Activated naive CD4-positive, alpha-beta T cell treated with anti-CD3 and anti-CD28 coated beads, Interleukin-2, amount 10 ng/mL, durations not matched to agents 7 days and 5 days (primary cell): ENCODE measurements around the gene ADPRM.
"Not testable (repeated sequence)": the region's sequence is repeated elsewhere in the genome, so short reads cannot be mapped to it uniquely, and the experiment has no call there.

Experiments
- CTCF ChIA-PET: fragments of 350-600 bp; sonication (Branson Sonifier 250); formaldehyde crosslinking; loops from one replicate; lab custom pipeline; 2021; ENCODE audit warnings: antibody characterized with exemption; lab: Charles Lee
- DNase-seq: peaks from one replicate; pipeline ENCODE4 v3.0.0-alpha.2; 2020
- H3K27ac Mint-ChIP-seq: one replicate; pipeline ENCODE4 v1.8.0; 2021; ENCODE audit warnings: mild to moderate bottlenecking, moderate library complexity, mixed read lengths
- H3K27me3 Mint-ChIP-seq: one replicate; pipeline ENCODE4 v1.8.0; 2021; ENCODE audit warnings: mild to moderate bottlenecking, mixed read lengths
- H3K36me3 Mint-ChIP-seq: one replicate; pipeline ENCODE4 v1.8.0; 2021; ENCODE audit warnings: mixed read lengths
- H3K4me1 Mint-ChIP-seq: one replicate; pipeline ENCODE4 v1.8.0; 2021; ENCODE audit warnings: mixed read lengths
- H3K4me3 Mint-ChIP-seq: one replicate; pipeline ENCODE4 v1.8.0; 2021; ENCODE audit warnings: mild to moderate bottlenecking, moderate library complexity, mixed read lengths
- H3K9me3 Mint-ChIP-seq: one replicate; pipeline ENCODE4 v1.8.0; 2021; ENCODE audit warnings: mixed read lengths

The ADPRM gene

GRCh38 chr17:10673312-10673711 lies 24.1 kb upstream of the ADPRM start:
- CTCF ChIA-PET: interaction anchor here (1.2 kb wide), 1 partner anchor 27 kb away, joined by 3 read pairs; no protein-coding TSS in a partner anchor
- Mint-ChIP-seq H3K36me3 (peaks cover 11% of the 10 kb centered on the region), H3K27ac (no peak overlapping the region), H3K4me3 (no peak overlapping the region), H3K4me1 (no peaks in the 10 kb centered on the region), H3K9me3 (no peaks in the 10 kb centered on the region), H3K27me3 (no peaks in the 10 kb centered on the region)
- DNase-seq: no peak

GRCh38 chr17:10674704-10675103 lies 22.7 kb upstream of the ADPRM start:
- H3K27ac Mint-ChIP-seq: no peak overlapping the region
- no peak for DNase-seq
- H3K36me3 Mint-ChIP-seq: peaks cover 19% of the 10 kb centered on the region
- CTCF ChIA-PET: interaction anchor here (1.9 kb wide), 1 partner anchor 9 kb away, joined by 7 read pairs; no protein-coding TSS in a partner anchor
- no peak overlapping the region for H3K4me3 Mint-ChIP-seq
- no peaks in the 10 kb centered on the region for H3K4me1 Mint-ChIP-seq
- no peaks in the 10 kb centered on the region for H3K27me3 Mint-ChIP-seq
- H3K9me3 Mint-ChIP-seq: no peaks in the 10 kb centered on the region

- no peak for DNase-seq
- CTCF ChIA-PET: interaction anchor here (2.3 kb wide), 1 partner anchor 36 kb away, joined by 9 read pairs; no protein-coding TSS in a partner anchor
- H3K4me1 Mint-ChIP-seq: no peaks in the 10 kb centered on the region
- H3K27me3 Mint-ChIP-seq: no peaks in the 10 kb centered on the region
- H3K4me3 Mint-ChIP-seq: no peak overlapping the region
- H3K36me3 Mint-ChIP-seq: peaks cover 62% of the 10 kb centered on the region
- H3K27ac Mint-ChIP-seq: no peak overlapping the region
- no peaks in the 10 kb centered on the region for H3K9me3 Mint-ChIP-seq
Observed at GRCh38 chr17:10681866-10682446, 15.4 kb upstream of the ADPRM start.

GRCh38 chr17:10683853-10684252 lies 13.5 kb upstream of the ADPRM start:
- H3K9me3 Mint-ChIP-seq: no peaks in the 10 kb centered on the region
- CTCF ChIA-PET: interaction anchor here (0.8 to 3.5 kb wide), 11 partner anchors 8 to 67 kb away, joined by 3 to 21 read pairs (median 3); no protein-coding TSS in a partner anchor
- DNase-seq: no peak
- no peak overlapping the region for H3K27ac Mint-ChIP-seq
- H3K4me3 Mint-ChIP-seq: no peak overlapping the region
- H3K27me3 Mint-ChIP-seq: no peaks in the 10 kb centered on the region
- H3K4me1 Mint-ChIP-seq: no peaks in the 10 kb centered on the region
- peaks cover 54% of the 10 kb centered on the region for H3K36me3 Mint-ChIP-seq

GRCh38 chr17:10687499-10687898 lies 9.9 kb upstream of the ADPRM start:
- H3K4me1 Mint-ChIP-seq: peaks cover 13% of the 10 kb centered on the region
- no peak for DNase-seq
- no peaks in the 10 kb centered on the region for H3K9me3 Mint-ChIP-seq
- no peak overlapping the region for H3K4me3 Mint-ChIP-seq
- peaks cover 58% of the 10 kb centered on the region for H3K36me3 Mint-ChIP-seq
- CTCF ChIA-PET: no interaction called here
- H3K27ac Mint-ChIP-seq: no peak overlapping the region
- no peaks in the 10 kb centered on the region for H3K27me3 Mint-ChIP-seq

- H3K4me1 Mint-ChIP-seq: peaks cover 56% of the 10 kb centered on the region
- H3K27ac Mint-ChIP-seq, H3K9me3 Mint-ChIP-seq, DNase-seq, H3K27me3 Mint-ChIP-seq: not testable (repeated sequence)
- peaks cover 45% of the 10 kb centered on the region for H3K36me3 Mint-ChIP-seq
- CTCF ChIA-PET: interaction anchor here (1.8 to 2.3 kb wide), 2 partner anchors 12 to 42 kb away, joined by 5 to 9 read pairs; no protein-coding TSS in a partner anchor
- peak overlapping the region; percentile 97 for H3K4me3 Mint-ChIP-seq
Observed at GRCh38 chr17:10695875-10696407, 1.5 kb upstream of the ADPRM start.

GRCh38 chr17:10698096-10698818 lies 863 bp downstream of the ADPRM start:
- H3K36me3 Mint-ChIP-seq: peaks cover 40% of the 10 kb centered on the region

GRCh38 chr17:10699856-10700255 lies 2.5 kb downstream of the ADPRM start:
- Mint-ChIP-seq H3K36me3 (peaks cover 34% of the 10 kb centered on the region), H3K27me3 (no peaks in the 10 kb centered on the region), H3K4me3 (peak overlapping the region; percentile 54), H3K4me1 (peaks cover 68% of the 10 kb centered on the region), H3K9me3 (no peaks in the 10 kb centered on the region), H3K27ac (peak overlapping the region; percentile 97)
- DNase-seq: peak; percentile 44
- CTCF ChIA-PET: interaction anchor here (1.2 kb wide), 1 partner anchor 37 kb away, joined by 4 read pairs; no protein-coding TSS in a partner anchor

More at GRCh38 chr17:10698096-10698818, 863 bp downstream of the ADPRM start:
- no peak for DNase-seq
- Mint-ChIP-seq H3K4me1 (peaks cover 67% of the 10 kb centered on the region), H3K4me3 (peak overlapping the region; percentile 97), H3K27me3 (no peaks in the 10 kb centered on the region), H3K9me3 (no peaks in the 10 kb centered on the region), H3K27ac (peak overlapping the region; percentile 97)
- CTCF ChIA-PET: no interaction called here

- Mint-ChIP-seq H3K4me1 (peaks cover 62% of the 10 kb centered on the region), H3K9me3 (no peaks in the 10 kb centered on the region)
- CTCF ChIA-PET: interaction anchor here (1.1 kb wide), 1 partner anchor 19 kb away, joined by 3 read pairs; no protein-coding TSS in a partner anchor
Observed at GRCh38 chr17:10702574-10702973, 5.2 kb downstream of the ADPRM start.

GRCh38 chr17:10705727-10706126 lies 8.3 kb downstream of the ADPRM start:
- H3K27ac Mint-ChIP-seq: no peak overlapping the region
- no peak for DNase-seq
- peaks cover 41% of the 10 kb centered on the region for H3K4me1 Mint-ChIP-seq
- no peaks in the 10 kb centered on the region for H3K9me3 Mint-ChIP-seq
- CTCF ChIA-PET: no interaction called here
- no peaks in the 10 kb centered on the region for H3K27me3 Mint-ChIP-seq
- peaks cover 48% of the 10 kb centered on the region for H3K36me3 Mint-ChIP-seq
- H3K4me3 Mint-ChIP-seq: no peak overlapping the region

More at GRCh38 chr17:10702574-10702973, 5.2 kb downstream of the ADPRM start:
- Mint-ChIP-seq H3K36me3 (peaks cover 40% of the 10 kb centered on the region), H3K27me3 (no peaks in the 10 kb centered on the region), H3K27ac (peak overlapping the region; percentile 1), H3K4me3 (no peak overlapping the region)
- no peak for DNase-seq

GRCh38 chr17:10713318-10713717 lies 15.9 kb downstream of the ADPRM start:
- Mint-ChIP-seq H3K27me3 (no peaks in the 10 kb centered on the region), H3K27ac (no peak overlapping the region), H3K4me1 (no peaks in the 10 kb centered on the region), H3K9me3 (no peaks in the 10 kb centered on the region), H3K4me3 (no peak overlapping the region), H3K36me3 (peaks cover 39% of the 10 kb centered on the region)
- CTCF ChIA-PET: no interaction called here
- no peak for DNase-seq

GRCh38 chr17:10716218-10716617 lies 18.8 kb downstream of the ADPRM start:
- Mint-ChIP-seq H3K4me3 (no peak overlapping the region), H3K9me3 (no peaks in the 10 kb centered on the region), H3K4me1 (no peaks in the 10 kb centered on the region), H3K36me3 (peaks cover 19% of the 10 kb centered on the region), H3K27ac (no peak overlapping the region), H3K27me3 (no peaks in the 10 kb centered on the region)
- CTCF ChIA-PET: no interaction called here
- DNase-seq: no peak

- DNase-seq: no peak
- Mint-ChIP-seq H3K27me3 (no peaks in the 10 kb centered on the region), H3K9me3 (no peaks in the 10 kb centered on the region), H3K36me3 (peaks cover 4% of the 10 kb centered on the region), H3K4me1 (no peaks in the 10 kb centered on the region), H3K27ac (no peak overlapping the region), H3K4me3 (no peak overlapping the region)
- CTCF ChIA-PET: no interaction called here
Observed at GRCh38 chr17:10718547-10718946, 21.2 kb downstream of the ADPRM start.

GRCh38 chr17:10724546-10725195 lies 27.3 kb downstream of the ADPRM start:
- peaks cover 16% of the 10 kb centered on the region for H3K27me3 Mint-ChIP-seq
- no peak overlapping the region for H3K27ac Mint-ChIP-seq
- CTCF ChIA-PET: no interaction called here

More at GRCh38 chr17:10724546-10725195, 27.3 kb downstream of the ADPRM start:
- Mint-ChIP-seq H3K36me3 (no peaks in the 10 kb centered on the region), H3K9me3 (no peaks in the 10 kb centered on the region), H3K4me3 (no peak overlapping the region), H3K4me1 (no peaks in the 10 kb centered on the region)
- no peak for DNase-seq
